Kidney glomerular epithelial cell (primary cell): Measurements from ENCODE around the gene ZNF594.
"Not testable (repeated sequence)": the region's sequence is repeated elsewhere in the genome, so short reads cannot be mapped to it uniquely, and the experiment has no call there.

Source experiments
- DNase-seq: peaks from one replicate; lab custom pipeline; 2025; lab: John Stamatoyannopoulos, UW

The ZNF594 gene

GRCh38 chr17:5135726-5136579, 55.7 kb downstream of the ZNF594 start:
- DNase-seq: no peak

GRCh38 chr17:5135131-5135712, 56.4 kb downstream of the ZNF594 start:
- not testable (repeated sequence) for DNase-seq

GRCh38 chr17:5134571-5134970, 57.1 kb downstream of the ZNF594 start:
- DNase-seq: not testable (repeated sequence)

GRCh38 chr17:5133961-5134360, 57.7 kb downstream of the ZNF594 start:
- not testable (repeated sequence) for DNase-seq

GRCh38 chr17:5133311-5133710, 58.4 kb downstream of the ZNF594 start:
- no peak for DNase-seq

GRCh38 chr17:5132503-5133225, 59.0 kb downstream of the ZNF594 start:
- DNase-seq: not testable (repeated sequence)

GRCh38 chr17:5131799-5132502, 59.7 kb downstream of the ZNF594 start:
- DNase-seq: not testable (repeated sequence)

GRCh38 chr17:5131146-5131715, 60.4 kb downstream of the ZNF594 start:
- DNase-seq: no peak

GRCh38 chr17:5130687-5131086, 61.0 kb downstream of the ZNF594 start:
- not testable (repeated sequence) for DNase-seq

- not testable (repeated sequence) for DNase-seq
Observed at GRCh38 chr17:5130261-5130660, 61.4 kb downstream of the ZNF594 start.

- DNase-seq: not testable (repeated sequence)
Observed at GRCh38 chr17:5129770-5130169, 61.9 kb downstream of the ZNF594 start.
